ENCODE results near the gene SDCCAG8. TPM values are rescaled to one million over a fixed set of nuclear protein-coding genes. Genes with fewer than 3 reads are reported as not detected.

The SDCCAG8 gene
- total RNA-seq, 4 donors from 2014 or later: 21.6 to 62.7 (median 39.8) TPM

GRCh38 chr1:243218059-243218458 lies 37.8 kb upstream of the SDCCAG8 start:
- Histone ChIP-seq H3K27ac (no peak overlapping the region), H3K4me3 (no peak overlapping the region), H3K9me3 (no peaks in the 10 kb centered on the region), H3K4me1 (peaks cover 2% of the 10 kb centered on the region), H3K27me3 (no peaks in the 10 kb centered on the region), H3K36me3 (peaks cover 32% of the 10 kb centered on the region)
- no peak for DNase-seq (ENCODE audit: low spot score in 2 of 2)
- TF ChIP-seq CTCF (IDR thresholded peaks at IDR 0.05) (no peak), POLR2AphosphoS5 (IDR thresholded peaks at IDR 0.05) (no peak), POLR2A (IDR thresholded peaks at IDR 0.05) (no peak), EP300 (IDR thresholded peaks at IDR 0.05) (no peak)

GRCh38 chr1:243227622-243228021 lies 28.2 kb upstream of the SDCCAG8 start:
- Histone ChIP-seq H3K9me3 (peaks cover 33% of the 10 kb centered on the region), H3K27ac (no peak overlapping the region), H3K36me3 (peaks cover 16% of the 10 kb centered on the region), H3K4me3 (no peak overlapping the region), H3K27me3 (no peaks in the 10 kb centered on the region), H3K4me1 (no peaks in the 10 kb centered on the region)
- no peak for DNase-seq (ENCODE audit: low spot score in 2 of 2)
- 80% methylated on average over 2 of the region's 2 CpGs for WGBS
- TF ChIP-seq POLR2A (IDR thresholded peaks at IDR 0.05) (no peak), POLR2AphosphoS5 (IDR thresholded peaks at IDR 0.05) (no peak), EP300 (IDR thresholded peaks at IDR 0.05) (no peak), CTCF (IDR thresholded peaks at IDR 0.05) (no peak)

GRCh38 chr1:243229526-243229925 lies 26.3 kb upstream of the SDCCAG8 start:
- no peak for DNase-seq (ENCODE audit: low spot score in 2 of 2)
- TF ChIP-seq POLR2A (IDR thresholded peaks at IDR 0.05) (no peak), POLR2AphosphoS5 (IDR thresholded peaks at IDR 0.05) (no peak), CTCF (IDR thresholded peaks at IDR 0.05) (no peak), EP300 (IDR thresholded peaks at IDR 0.05) (no peak)
- Histone ChIP-seq H3K4me3 (no peak overlapping the region), H3K9me3 (peaks cover 33% of the 10 kb centered on the region), H3K27ac (no peak overlapping the region), H3K4me1 (no peaks in the 10 kb centered on the region), H3K36me3 (no peaks in the 10 kb centered on the region), H3K27me3 (no peaks in the 10 kb centered on the region)
- 90% methylated on average over 1 of the region's 1 CpG for WGBS

GRCh38 chr1:243230914-243231313 lies 24.9 kb upstream of the SDCCAG8 start:
- no peak for TF ChIP-seq POLR2AphosphoS5 (IDR thresholded peaks at IDR 0.05)
- TF ChIP-seq EP300 (IDR thresholded peaks at IDR 0.05): no peak
- no peak for TF ChIP-seq POLR2A (IDR thresholded peaks at IDR 0.05)
- no peak for TF ChIP-seq CTCF (IDR thresholded peaks at IDR 0.05)
- Histone ChIP-seq H3K4me1 (peaks cover 8% of the 10 kb centered on the region), H3K36me3 (no peaks in the 10 kb centered on the region), H3K4me3 (no peak overlapping the region), H3K9me3 (peaks cover 33% of the 10 kb centered on the region), H3K27ac (no peak overlapping the region), H3K27me3 (no peaks in the 10 kb centered on the region)
- DNase-seq (ENCODE audit: low spot score in 2 of 2): no peak

GRCh38 chr1:243233908-243234307 lies 21.9 kb upstream of the SDCCAG8 start:
- no peak for TF ChIP-seq CTCF (IDR thresholded peaks at IDR 0.05)
- no peak for TF ChIP-seq POLR2A (IDR thresholded peaks at IDR 0.05)
- TF ChIP-seq EP300 (IDR thresholded peaks at IDR 0.05): no peak
- TF ChIP-seq POLR2AphosphoS5 (IDR thresholded peaks at IDR 0.05): no peak
- Histone ChIP-seq H3K4me3 (no peak overlapping the region), H3K36me3 (no peaks in the 10 kb centered on the region), H3K4me1 (peaks cover 8% of the 10 kb centered on the region), H3K27ac (no peak overlapping the region), H3K27me3 (no peaks in the 10 kb centered on the region), H3K9me3 (peaks cover 30% of the 10 kb centered on the region)
- no peak for DNase-seq (ENCODE audit: low spot score in 2 of 2)
- WGBS: 85% methylated on average over 2 of the region's 2 CpGs

Data from suprapubic skin (tissue), 4 donors.